Neural progenitor cell (in vitro differentiated cells): ENCODE measurements around the gene CAV1. TPM values are rescaled to one million over a fixed set of nuclear protein-coding genes. Genes with fewer than 3 reads are reported as not detected.
A peak's percentile ranks its signal among the peaks of the same experiment; 100 is the strongest.

ENCODE experiments used
- DNase-seq: peaks from one replicate; pipeline ENCODE4 v3.0.0-alpha.2; 2016; ENCODE audit warnings: low spot score
- H2AFZ ChIP-seq: fragments of 200-600 bp; sonication (generic); replicated peaks from 2 replicates; pipeline ENCODE4 v1.6.1; 2016; ENCODE audit warnings: antibody characterized with exemption
- H3F3A ChIP-seq: fragments of 200-600 bp; sonication (generic); 2 replicates; pipeline ENCODE4 v1.6.1; 2016; ENCODE audit warnings: antibody characterized with exemption, low read depth
- H3K27ac ChIP-seq: fragments of 200-600 bp; sonication (generic); 2 replicates; pipeline ENCODE4 v1.5.1; 2016; ENCODE audit warnings: mild to moderate bottlenecking
- H3K27me3 ChIP-seq: fragments of 200-600 bp; sonication (generic); 2 replicates; pipeline ENCODE4 v1.6.1; 2016; ENCODE audit warnings: mild to moderate bottlenecking, moderate library complexity
- H3K36me3 ChIP-seq: fragments of 200-600 bp; sonication (generic); 2 replicates; pipeline ENCODE4 v1.5.1; 2016
- H3K4me1 ChIP-seq: fragments of 200-600 bp; sonication (generic); 2 replicates; pipeline ENCODE4 v1.6.1; 2016; ENCODE audit warnings: mixed run types
- H3K4me2 ChIP-seq: fragments of 200-600 bp; sonication (generic); 2 replicates; pipeline ENCODE4 v1.6.1; 2016
- H3K4me3 ChIP-seq: fragments of 200-600 bp; sonication (generic); 2 replicates; pipeline ENCODE4 v1.5.1; 2016
- H3K79me2 ChIP-seq: fragments of 200-600 bp; sonication (generic); 2 replicates; pipeline ENCODE4 v1.6.1; 2016; ENCODE audit warnings: low read depth
- H3K9ac ChIP-seq: fragments of 200-600 bp; sonication (generic); 2 replicates; pipeline ENCODE4 v1.6.1; 2016
- H3K9me3 ChIP-seq: fragments of 200-600 bp; sonication (generic); 2 replicates; pipeline ENCODE4 v1.5.1; 2016; ENCODE audit warnings: low read depth
- H4K20me1 ChIP-seq: fragments of 200-600 bp; sonication (generic); 2 replicates; pipeline ENCODE4 v1.6.1; 2016; ENCODE audit warnings: low read depth
- H3K27ac Mint-ChIP-seq: 3 replicates; pipeline ENCODE4 v1.8.0; 2021; ENCODE audit warnings: mixed read lengths
- H3K27me3 Mint-ChIP-seq: 2 replicates; pipeline ENCODE4 v1.8.0; 2022; ENCODE audit warnings: low read depth, mild to moderate bottlenecking, inconsistent platforms, moderate library complexity, mixed read lengths; ENCODE audit not compliant: insufficient read depth
- H3K36me3 Mint-ChIP-seq: 3 replicates; pipeline ENCODE4 v1.8.0; 2021; ENCODE audit warnings: mixed read lengths
- H3K4me1 Mint-ChIP-seq: 3 replicates; pipeline ENCODE4 v1.8.0; 2021; ENCODE audit warnings: mixed read lengths
- H3K4me3 Mint-ChIP-seq: 3 replicates; pipeline ENCODE4 v1.8.0; 2021; ENCODE audit warnings: mild to moderate bottlenecking, moderate library complexity, mixed read lengths
- H3K9me3 Mint-ChIP-seq: 3 replicates; pipeline ENCODE4 v1.8.0; 2020; ENCODE audit warnings: mixed read lengths
- EZH2 ChIP-seq: fragments of 200-600 bp; sonication (generic); IDR thresholded peaks from 2 replicates; pipeline ENCODE4 v1.6.1; 2017; ENCODE audit warnings: antibody characterized with exemption, mild to moderate bottlenecking, moderate library complexity
- EZH2phosphoT487 ChIP-seq: fragments of 200-600 bp; sonication (generic); IDR thresholded peaks from 2 replicates; pipeline ENCODE4 v1.6.1; 2017; ENCODE audit warnings: antibody characterized with exemption
- total RNA-seq: library from RNA; depleted of rRNA; stranded (reverse); fragments of >200 nt; gene quantifications from 2 replicates; pipeline ENCODE4 v1.2.3, GENCODE V29; 2015; ENCODE audit warnings: low replicate concordance
- TF ChIP-seq, protein P1 (sequence below): fragments of 200-600 bp; sonication (generic); IDR thresholded peaks from 2 replicates; pipeline ENCODE4 v1.5.1; 2017; ENCODE audit warnings: antibody characterized with exemption, mild to moderate bottlenecking

Gene CAV1
- total RNA-seq, 1 donor from 2014 or later: 0.19 TPM

DNA sequence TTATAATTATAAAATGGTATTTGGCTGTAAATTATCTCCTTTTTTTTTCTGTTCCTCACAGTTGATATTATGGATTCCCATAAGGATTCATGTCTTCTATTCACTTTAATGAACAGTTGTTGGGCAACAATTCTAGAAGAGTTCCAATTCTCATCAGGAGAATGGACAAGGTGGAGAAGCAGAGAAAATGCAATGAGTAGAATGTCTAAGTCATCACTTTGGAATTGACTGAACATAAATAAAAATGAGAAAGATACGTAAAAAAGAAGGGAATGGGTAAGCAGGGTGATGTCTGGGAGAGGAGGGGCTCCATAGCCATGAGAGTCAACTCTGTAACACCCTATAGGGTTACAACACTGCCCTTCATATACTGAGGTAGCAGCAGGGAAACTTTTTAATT lies 27.1 kb upstream of the CAV1 start:
- Mint-ChIP-seq H3K27me3 (peaks cover 21% of the 10 kb centered on the region), H3K36me3 (no peaks in the 10 kb centered on the region), H3K4me3 (no peak overlapping the region)

DNA sequence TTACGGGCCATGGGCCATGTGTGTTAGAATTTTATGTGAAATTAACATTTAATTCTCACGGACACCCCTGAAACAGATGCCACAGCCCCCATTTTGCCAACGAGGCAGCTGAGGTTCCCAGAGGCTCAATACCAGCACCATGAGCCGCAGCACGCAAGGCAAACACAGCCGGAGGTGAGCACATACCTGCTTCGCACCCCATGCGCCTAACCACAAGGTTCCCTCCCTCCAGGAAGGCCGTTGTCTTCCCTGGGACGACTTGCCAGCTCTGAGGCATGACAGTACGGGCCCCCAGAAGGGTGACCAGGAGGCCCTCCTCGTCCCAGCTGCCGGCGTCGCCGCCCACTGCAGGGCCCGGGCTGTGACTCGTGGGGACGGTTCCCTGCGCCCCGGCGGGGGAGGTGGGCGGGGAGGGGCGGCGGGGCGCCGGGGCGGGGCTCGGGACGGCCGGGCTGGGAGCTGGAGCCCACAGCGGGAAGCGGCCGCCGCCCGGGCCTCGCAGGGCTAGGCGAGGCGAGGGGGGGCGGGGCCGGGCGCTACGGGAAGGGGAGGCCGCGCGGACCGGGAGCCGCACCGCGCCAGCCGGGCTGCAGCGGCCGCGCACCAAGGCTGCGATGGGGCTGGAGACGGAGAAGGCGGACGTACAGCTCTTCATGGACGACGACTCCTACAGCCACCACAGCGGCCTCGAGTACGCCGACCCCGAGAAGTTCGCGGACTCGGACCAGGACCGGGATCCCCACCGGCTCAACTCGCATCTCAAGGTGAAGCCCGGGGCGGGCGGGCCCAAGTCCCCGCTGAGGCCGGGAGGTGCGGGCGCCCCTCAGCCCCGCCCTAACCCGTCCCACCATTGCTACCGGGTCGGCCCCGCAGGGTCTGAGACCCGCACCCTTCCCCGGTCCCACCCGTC lies 25.4 kb upstream of the CAV1 start, which contains the start of gene CAV2:
CAV2 (plus strand) TSS at position 571 of the 910 bp plus-strand sequence; CDS start at position 615, 44 bp downstream.
- H3K9me3 ChIP-seq: no peaks in the 10 kb centered on the region
- peaks cover 11% of the 10 kb centered on the region for H3F3A ChIP-seq
- no peak within 1 kb of the TSS for H3K27ac ChIP-seq
- H3K4me2 ChIP-seq: peak within 1 kb of the TSS; percentile 96
- DNase-seq: peak; percentile 75
- TF ChIP-seq EZH2phosphoT487: peak; percentile 64
- no peak for TF ChIP-seq EZH2
- Mint-ChIP-seq H3K27ac (peak within 1 kb of the TSS; percentile 83), H3K9me3 (no peaks in the 10 kb centered on the region), H3K36me3 (no peaks in the 10 kb centered on the region), H3K4me3 (peak within 1 kb of the TSS; percentile 86), H3K27me3 (peaks cover 24% of the 10 kb centered on the region), H3K4me1 (peaks cover 8% of the 10 kb centered on the region)
- no peaks in the 10 kb centered on the region for H3K79me2 ChIP-seq
- peak within 1 kb of the TSS; percentile 99 for H2AFZ ChIP-seq
- peaks cover 47% of the 10 kb centered on the region for H3K27me3 ChIP-seq
- no peak within 1 kb of the TSS for H3K9ac ChIP-seq
- H4K20me1 ChIP-seq: no peaks in the 10 kb centered on the region
- peaks cover 9% of the 10 kb centered on the region for H3K4me1 ChIP-seq
- peak within 1 kb of the TSS; percentile 67 for H3K4me3 ChIP-seq
- no peaks in the 10 kb centered on the region for H3K36me3 ChIP-seq

More for the DNA sequence above, 27.1 kb upstream of the CAV1 start:
- no peaks in the 10 kb centered on the region for H3K9me3 ChIP-seq
- H3K36me3 ChIP-seq: no peaks in the 10 kb centered on the region
- peaks cover 46% of the 10 kb centered on the region for H3K27me3 ChIP-seq
- H3K4me3 ChIP-seq: no peak overlapping the region
- H3K27ac Mint-ChIP-seq: no peak overlapping the region
- H3K4me1 Mint-ChIP-seq: peaks cover 8% of the 10 kb centered on the region
- H3F3A ChIP-seq: peaks cover 11% of the 10 kb centered on the region
- H3K9me3 Mint-ChIP-seq: no peaks in the 10 kb centered on the region
- TF ChIP-seq, protein P1, sequence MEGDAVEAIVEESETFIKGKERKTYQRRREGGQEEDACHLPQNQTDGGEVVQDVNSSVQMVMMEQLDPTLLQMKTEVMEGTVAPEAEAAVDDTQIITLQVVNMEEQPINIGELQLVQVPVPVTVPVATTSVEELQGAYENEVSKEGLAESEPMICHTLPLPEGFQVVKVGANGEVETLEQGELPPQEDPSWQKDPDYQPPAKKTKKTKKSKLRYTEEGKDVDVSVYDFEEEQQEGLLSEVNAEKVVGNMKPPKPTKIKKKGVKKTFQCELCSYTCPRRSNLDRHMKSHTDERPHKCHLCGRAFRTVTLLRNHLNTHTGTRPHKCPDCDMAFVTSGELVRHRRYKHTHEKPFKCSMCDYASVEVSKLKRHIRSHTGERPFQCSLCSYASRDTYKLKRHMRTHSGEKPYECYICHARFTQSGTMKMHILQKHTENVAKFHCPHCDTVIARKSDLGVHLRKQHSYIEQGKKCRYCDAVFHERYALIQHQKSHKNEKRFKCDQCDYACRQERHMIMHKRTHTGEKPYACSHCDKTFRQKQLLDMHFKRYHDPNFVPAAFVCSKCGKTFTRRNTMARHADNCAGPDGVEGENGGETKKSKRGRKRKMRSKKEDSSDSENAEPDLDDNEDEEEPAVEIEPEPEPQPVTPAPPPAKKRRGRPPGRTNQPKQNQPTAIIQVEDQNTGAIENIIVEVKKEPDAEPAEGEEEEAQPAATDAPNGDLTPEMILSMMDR: no peak
- TF ChIP-seq EZH2phosphoT487 (no peak), EZH2 (no peak)
- no peak overlapping the region for H3K27ac ChIP-seq
- no peak for DNase-seq
- H3K9ac ChIP-seq: no peak overlapping the region
- no peak overlapping the region for H3K4me2 ChIP-seq
- H3K79me2 ChIP-seq: no peaks in the 10 kb centered on the region
- H3K4me1 ChIP-seq: peaks cover 9% of the 10 kb centered on the region
- no peak overlapping the region for H2AFZ ChIP-seq
- no peaks in the 10 kb centered on the region for H4K20me1 ChIP-seq

DNA sequence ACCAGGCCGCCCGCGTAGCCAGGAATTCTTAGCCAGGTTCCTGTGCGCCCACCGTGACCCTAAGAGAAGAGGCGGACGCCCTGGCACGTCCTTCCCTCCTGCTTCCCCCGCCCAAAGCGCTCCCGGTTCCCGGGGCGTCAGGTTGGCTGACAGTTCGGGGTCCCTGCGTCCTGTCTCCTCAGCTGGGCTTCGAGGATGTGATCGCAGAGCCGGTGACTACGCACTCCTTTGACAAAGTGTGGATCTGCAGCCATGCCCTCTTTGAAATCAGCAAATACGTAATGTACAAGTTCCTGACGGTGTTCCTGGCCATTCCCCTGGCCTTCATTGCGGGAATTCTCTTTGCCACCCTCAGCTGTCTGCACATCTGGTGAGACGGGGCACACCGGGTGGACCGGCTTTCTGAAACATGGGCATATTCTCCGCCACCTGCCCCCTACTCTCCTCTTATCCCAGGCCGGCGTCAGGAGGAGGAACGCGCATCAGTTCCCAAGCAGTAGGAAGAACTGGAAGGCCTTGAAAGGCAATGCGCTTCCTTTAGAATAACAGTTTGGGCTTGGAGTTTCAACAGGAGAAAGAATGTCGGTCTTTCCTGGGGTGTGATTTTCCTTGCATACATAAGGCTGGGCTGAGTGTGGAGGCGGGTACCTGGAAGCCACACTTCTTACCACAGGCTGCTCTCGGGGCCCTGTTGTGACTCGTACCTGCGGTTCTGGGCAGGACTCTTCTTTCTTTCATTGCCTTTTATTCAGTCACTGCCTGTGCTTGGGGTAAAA lies 24.6 kb upstream of the CAV1 start:
- peaks cover 2% of the 10 kb centered on the region for H3K9me3 Mint-ChIP-seq
- H3K4me1 Mint-ChIP-seq: peaks cover 8% of the 10 kb centered on the region
- H3K27ac Mint-ChIP-seq: no peak overlapping the region
- H3K27me3 ChIP-seq: peaks cover 47% of the 10 kb centered on the region
- H4K20me1 ChIP-seq: no peaks in the 10 kb centered on the region
- peaks cover 9% of the 10 kb centered on the region for H3K4me1 ChIP-seq
- peak; percentile 38 for DNase-seq
- H3K9me3 ChIP-seq: no peaks in the 10 kb centered on the region
- no peak overlapping the region for H3K9ac ChIP-seq
- no peaks in the 10 kb centered on the region for H3K36me3 ChIP-seq
- peak overlapping the region; percentile 67 for H3K4me3 ChIP-seq
- H3K36me3 Mint-ChIP-seq: no peaks in the 10 kb centered on the region
- peaks cover 11% of the 10 kb centered on the region for H3F3A ChIP-seq
- H3K4me3 Mint-ChIP-seq: peak overlapping the region; percentile 86
- TF ChIP-seq EZH2: peak; percentile 89
- peak; percentile 73 for TF ChIP-seq EZH2phosphoT487
- TF ChIP-seq, protein P1: no peak
- peak overlapping the region; percentile 96 for H3K4me2 ChIP-seq
- H3K27me3 Mint-ChIP-seq: peaks cover 22% of the 10 kb centered on the region
- H3K79me2 ChIP-seq: no peaks in the 10 kb centered on the region
- no peak overlapping the region for H3K27ac ChIP-seq
- peak overlapping the region; percentile 99 for H2AFZ ChIP-seq
